HG02610 (cell line): ENCODE measurements around the gene CNOT11.
"Not testable (repeated sequence)": the region's sequence is repeated elsewhere in the genome, so short reads cannot be mapped to it uniquely, and the experiment has no call there.

Source experiments
- ATAC-seq: cut with Tn5 transposase; IDR thresholded peaks from one replicate; pipeline ENCODE4 v1.9.1; 2021; ENCODE audit warnings: mild to moderate bottlenecking, moderate library complexity; ENCODE audit not compliant: unreplicated experiment

CNOT11 gene

GRCh38 chr2:101307950-101308431 is 55.3 kb downstream of the CNOT11 start:
- peak; percentile 10 for ATAC-seq

GRCh38 chr2:101308432-101309210 is 55.9 kb downstream of the CNOT11 start, which contains the start of gene RNF149:
TSS of gene RNF149 (minus strand) at chr2:101308701. CDS start at chr2:101308588, 113 bp downstream.
- peak; percentile 64 for ATAC-seq

GRCh38 chr2:101310090-101310833 is 57.6 kb downstream of the CNOT11 start:
- no peak for ATAC-seq

GRCh38 chr2:101310834-101311695 is 58.4 kb downstream of the CNOT11 start:
- ATAC-seq, result no peak

- ATAC-seq, result no peak
Observed at GRCh38 chr2:101311696-101312017, 59.0 kb downstream of the CNOT11 start.

GRCh38 chr2:101316568-101316967 is 63.9 kb downstream of the CNOT11 start:
- not testable (repeated sequence) for ATAC-seq
